HL-60 (cell line): ENCODE measurements around the gene DAPK1.

Source experiments
- CTCF ChIP-seq: IDR thresholded peaks from one replicate; pipeline ENCODE4 v1.5.1; 2011; ENCODE audit warnings: low read length, control low read depth, inconsistent platforms; ENCODE audit not compliant: insufficient read depth
- GABPA ChIP-seq: IDR thresholded peaks from 2 replicates; pipeline ENCODE4 v1.6.1; 2012; ENCODE audit warnings: low read depth
- POLR2AphosphoS5 ChIP-seq: IDR thresholded peaks from 2 replicates; pipeline ENCODE4 v1.6.1; 2012; ENCODE audit warnings: low read depth
- REST ChIP-seq: IDR thresholded peaks from 2 replicates; pipeline ENCODE4 v1.6.1; 2012; ENCODE audit warnings: low read depth; ENCODE audit not compliant: insufficient replicate concordance
- SPI1 ChIP-seq: IDR thresholded peaks from 2 replicates; pipeline ENCODE4 v1.6.1; 2012; ENCODE audit warnings: low read depth, mild to moderate bottlenecking, borderline replicate concordance

GRCh38 chr9:87520172-87520683 lies 22.6 kb downstream of the DAPK1 start:
- no peak for TF ChIP-seq CTCF
- TF ChIP-seq POLR2AphosphoS5: no peak
- no peak for TF ChIP-seq GABPA
- no peak for TF ChIP-seq REST
- TF ChIP-seq SPI1: no peak
